ENCODE data around the gene SATB2.
A peak's percentile ranks its signal among the peaks of the same experiment; 100 is the strongest.

SATB2 gene

GRCh38 chr2:199405241-199405640 lies 52.5 kb downstream of the SATB2 start:
- DNase-seq (ENCODE audit: low spot score) (no peak), FAIRE-seq (no peak)

- FAIRE-seq (peak; percentile 7), DNase-seq (ENCODE audit: low spot score) (no peak)
Observed at GRCh38 chr2:199404841-199405240, 52.9 kb downstream of the SATB2 start.

- DNase-seq (ENCODE audit: low spot score), result no peak
- FAIRE-seq, result no peak
Observed at GRCh38 chr2:199395311-199395710, 62.4 kb downstream of the SATB2 start.

DNA sequence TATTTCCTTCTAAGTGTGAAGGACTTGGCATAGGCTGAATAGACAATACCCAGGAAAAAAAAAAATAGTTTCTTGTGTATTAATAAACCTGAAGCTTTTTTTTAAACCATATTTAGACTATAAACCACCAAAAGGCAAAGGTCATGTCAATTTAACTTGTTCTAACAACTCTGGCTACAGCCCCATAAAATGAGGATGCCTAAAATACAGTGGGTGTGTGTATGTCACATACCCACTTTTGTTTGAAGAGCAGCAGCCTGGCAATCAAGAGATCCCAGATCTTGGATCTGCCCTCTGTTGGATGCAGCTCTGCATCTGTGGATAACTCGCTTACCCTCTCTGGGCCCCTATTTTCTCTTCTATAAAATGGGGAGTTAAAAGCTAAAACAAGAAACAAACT lies 65.4 kb downstream of the SATB2 start:
- DNase-seq (ENCODE audit: low spot score) (no peak), FAIRE-seq (no peak)

DNA sequence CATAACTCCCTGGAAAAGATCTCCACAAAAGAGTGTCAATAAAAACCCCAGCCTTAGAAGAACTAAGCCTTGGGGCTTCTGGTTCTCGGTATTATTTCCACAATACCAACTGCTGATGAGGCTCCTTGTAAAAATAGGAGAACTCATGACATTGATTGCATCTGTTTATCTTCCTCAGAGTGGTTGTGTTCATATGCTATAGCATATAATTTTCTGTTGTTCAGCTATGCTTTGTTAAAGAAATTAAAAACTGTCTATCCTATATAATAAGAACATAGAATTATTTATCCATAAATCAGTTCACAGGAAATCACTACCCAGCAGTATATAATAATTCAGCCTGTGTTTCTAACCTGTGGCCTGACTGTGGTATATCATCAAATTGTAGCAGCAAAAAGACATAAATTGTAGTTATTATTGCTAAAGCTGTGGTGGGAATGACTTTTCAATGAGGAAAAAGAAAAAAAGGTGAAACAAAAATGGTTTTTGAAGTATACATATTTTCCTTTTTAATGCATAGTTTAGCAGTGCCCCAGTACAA lies 68.9 kb downstream of the SATB2 start:
- no peak for FAIRE-seq
- no peak for DNase-seq (ENCODE audit: low spot score)

DNA sequence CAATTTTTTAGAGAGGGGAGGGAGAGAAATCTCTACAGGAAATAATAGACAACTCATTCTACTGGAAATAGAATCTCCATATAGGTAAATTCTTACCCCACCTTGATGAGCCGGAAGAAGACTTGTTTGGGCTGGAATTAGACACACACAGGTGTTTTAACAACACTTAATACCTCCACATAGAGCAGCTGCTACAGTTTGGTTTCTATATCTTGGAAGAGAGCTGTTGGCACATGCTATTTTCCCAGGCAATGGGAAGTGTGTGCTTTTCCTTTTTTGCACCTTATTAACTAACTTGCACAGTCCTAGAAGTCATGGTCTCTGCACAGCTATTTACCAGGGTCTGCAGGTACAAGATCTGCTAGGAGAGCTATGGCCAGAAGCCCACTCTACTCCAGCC lies 73.7 kb downstream of the SATB2 start:
- no peak for FAIRE-seq

DNA sequence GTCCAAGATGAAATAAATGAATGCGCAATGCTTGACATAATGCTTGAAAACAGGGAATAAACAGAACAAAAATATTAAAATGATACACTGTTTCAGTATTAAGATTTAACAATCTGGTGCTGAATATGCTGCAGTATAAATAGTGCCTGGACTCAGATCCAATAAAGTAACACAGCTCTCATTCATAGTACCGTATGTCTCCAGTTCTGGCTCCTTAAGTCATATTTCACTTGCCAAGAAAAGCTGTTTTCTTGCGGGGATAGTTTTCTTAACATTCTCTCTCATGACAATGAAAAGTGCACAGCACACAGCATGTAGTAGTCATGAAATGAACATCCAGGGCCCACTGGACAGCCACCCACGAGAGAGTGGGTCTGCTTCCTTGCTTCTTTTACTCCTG lies 74.7 kb downstream of the SATB2 start:
- DNase-seq (ENCODE audit: low spot score) (no peak), FAIRE-seq (no peak)

More for the DNA sequence above, 73.7 kb downstream of the SATB2 start:
- DNase-seq (ENCODE audit: low spot score), result no peak

GRCh38 chr2:199382091-199382490 lies 75.6 kb downstream of the SATB2 start:
- DNase-seq (ENCODE audit: low spot score) (no peak), FAIRE-seq (no peak)

DNA sequence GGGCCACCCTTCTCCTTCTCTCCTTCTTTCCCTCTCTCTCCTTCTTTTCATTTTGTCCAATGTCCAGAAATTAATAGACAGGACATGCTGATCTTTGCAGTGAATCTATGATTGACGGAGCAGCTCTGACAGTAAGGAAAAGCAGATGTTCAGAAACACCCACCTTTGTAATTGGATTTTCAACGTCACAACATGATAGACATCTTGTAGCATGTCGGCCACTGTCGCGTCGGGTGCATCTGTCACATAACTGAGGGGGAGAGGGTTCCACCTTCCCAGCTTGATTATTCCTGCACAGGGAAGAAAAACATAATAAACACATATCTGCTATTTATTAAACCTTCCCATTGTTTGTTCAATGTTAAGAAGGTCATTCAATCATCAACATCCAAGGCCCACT lies 76.2 kb downstream of the SATB2 start:
- DNase-seq (ENCODE audit: low spot score) (no peak), FAIRE-seq (no peak)

GRCh38 chr2:199378948-199379650 lies 78.6 kb downstream of the SATB2 start:
- DNase-seq (ENCODE audit: low spot score), result no peak
- no peak for FAIRE-seq

DNA sequence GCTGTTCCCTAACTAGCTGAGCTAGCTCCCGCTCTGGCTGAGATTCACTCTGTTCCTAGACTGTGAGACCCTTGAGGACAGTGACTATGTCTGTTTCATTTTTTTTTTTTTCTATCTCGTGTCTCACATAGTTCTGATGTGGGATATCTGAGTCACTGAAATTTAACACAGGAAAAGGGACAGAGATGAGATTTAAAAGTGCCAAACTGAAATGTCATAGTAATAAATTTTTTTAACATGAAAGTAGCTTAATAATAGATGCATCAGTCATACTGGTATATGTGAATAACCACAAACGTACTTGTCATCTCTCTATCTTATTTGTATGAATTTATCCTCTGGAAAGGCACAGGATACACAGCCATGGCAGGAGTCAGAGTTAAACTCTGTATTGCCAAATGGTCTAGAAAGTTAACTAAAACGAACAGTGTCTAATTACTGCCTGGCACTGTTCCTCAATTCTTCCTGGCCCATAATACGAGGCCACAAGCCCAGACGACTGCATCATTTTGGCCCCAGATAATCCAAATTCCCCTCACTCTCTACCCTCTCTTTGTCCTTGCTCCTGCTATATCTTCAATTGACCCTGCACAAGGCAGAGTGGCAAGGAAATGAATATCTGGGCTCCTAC lies 87.5 kb downstream of the SATB2 start:
- peak; percentile 24 for DNase-seq (ENCODE audit: low spot score)
- no peak for FAIRE-seq

DNA sequence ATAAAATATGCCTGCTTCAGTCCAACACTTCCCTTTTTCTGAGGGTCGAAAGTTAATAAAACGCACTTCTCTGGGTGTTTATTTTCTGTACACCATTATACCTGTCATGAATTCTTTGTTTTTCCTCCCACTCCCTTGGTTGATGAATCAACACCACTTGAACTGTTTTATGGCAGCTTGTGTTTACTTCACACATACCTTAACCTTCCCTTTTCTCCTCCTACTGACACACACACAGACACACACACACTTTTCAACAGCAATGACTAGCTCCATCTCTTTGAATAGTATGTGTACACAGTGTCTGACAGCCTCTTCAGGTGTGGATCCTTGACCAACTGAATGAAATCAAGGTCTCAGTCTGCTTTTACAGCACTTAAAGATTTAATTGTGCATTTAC lies 91.3 kb downstream of the SATB2 start:
- no peak for FAIRE-seq

GRCh38 chr2:199364153-199364552 lies 93.6 kb downstream of the SATB2 start:
- no peak for FAIRE-seq
- no peak for DNase-seq (ENCODE audit: low spot score)

More for the DNA sequence above, 91.3 kb downstream of the SATB2 start:
- DNase-seq (ENCODE audit: low spot score), result no peak

DNA sequence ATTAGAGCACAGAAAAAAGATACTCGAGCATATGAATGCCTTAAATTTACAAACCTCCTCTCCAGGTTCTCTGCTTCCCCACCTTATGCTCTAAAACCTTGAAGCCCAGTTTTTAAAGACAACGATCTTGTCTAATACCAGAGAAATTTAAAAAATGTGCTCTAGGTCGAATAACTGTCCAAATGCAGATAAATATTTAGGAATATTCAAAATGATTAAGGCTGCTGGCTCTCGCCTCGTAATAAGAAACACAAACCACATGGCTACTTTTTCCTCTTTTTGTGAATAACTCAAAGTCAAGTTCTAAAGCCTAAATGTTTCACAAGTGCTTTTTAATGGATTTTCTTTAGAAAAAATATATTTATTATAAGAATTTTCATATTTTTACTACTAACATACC lies 101.3 kb downstream of the SATB2 start:
- DNase-seq (ENCODE audit: low spot score), result no peak
- no peak for FAIRE-seq

DNA sequence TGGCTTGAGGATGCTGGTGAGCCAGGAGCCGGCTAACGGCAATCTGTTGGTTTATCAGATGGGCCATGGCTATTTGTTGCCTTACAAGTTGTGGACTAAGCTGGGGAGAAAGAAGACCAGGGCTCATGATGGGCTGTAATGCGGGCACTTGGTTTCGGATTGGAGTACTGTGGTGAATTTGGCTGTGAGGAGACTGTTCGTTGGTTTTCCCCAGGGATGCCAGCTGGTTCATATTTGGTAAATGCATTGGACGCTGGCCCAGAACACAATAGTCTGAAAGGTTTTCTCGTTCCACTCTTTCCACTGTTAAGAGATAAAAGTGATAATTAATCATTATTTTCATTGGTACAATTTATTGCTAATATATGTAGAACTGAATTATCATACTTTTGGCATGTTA lies 108.9 kb downstream of the SATB2 start:
- no peak for FAIRE-seq
- DNase-seq (ENCODE audit: low spot score), result no peak

- FAIRE-seq (no peak), DNase-seq (ENCODE audit: low spot score) (no peak)
Observed at GRCh38 chr2:199344012-199344411, 113.7 kb downstream of the SATB2 start.

DNA sequence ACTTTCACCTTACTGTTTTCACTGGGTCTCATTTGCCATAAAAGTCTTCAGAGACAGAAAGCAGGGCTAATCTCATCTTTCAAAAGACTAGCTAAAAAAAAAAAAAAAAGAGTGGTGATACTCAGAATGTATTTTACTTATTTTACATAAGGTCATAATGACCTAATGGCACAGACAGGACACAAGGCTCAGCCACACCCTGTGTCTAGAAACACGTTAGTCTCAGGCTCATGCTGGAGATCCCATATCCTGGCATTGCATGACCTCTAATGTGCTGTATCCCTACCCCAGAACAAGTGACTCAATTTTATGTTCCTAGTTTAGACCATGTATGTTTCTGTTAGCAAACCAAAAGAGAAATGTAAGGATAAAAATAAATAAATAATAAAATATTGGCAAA lies 115.4 kb downstream of the SATB2 start:
- FAIRE-seq, result no peak

DNA sequence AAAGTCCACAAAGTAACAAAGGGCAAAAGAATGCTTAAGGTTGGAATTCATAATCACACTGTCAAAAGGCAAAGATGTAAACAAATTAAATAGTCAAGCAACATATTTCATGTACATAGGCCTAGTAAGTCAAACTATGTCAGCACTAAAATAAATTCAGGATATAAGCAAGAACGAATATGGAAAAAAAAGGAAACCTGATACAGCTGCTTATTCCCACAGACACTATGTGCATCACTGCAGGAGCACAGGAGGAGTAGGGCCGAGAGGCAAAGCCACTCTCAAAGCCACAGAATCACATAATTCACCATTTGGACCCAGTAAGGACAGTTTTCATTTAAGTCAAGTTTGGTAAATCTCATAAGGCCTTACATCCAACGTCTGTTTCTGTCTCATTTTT lies 116.6 kb downstream of the SATB2 start:
- DNase-seq (ENCODE audit: low spot score), result no peak
- FAIRE-seq, result no peak

More for the DNA sequence above, 115.4 kb downstream of the SATB2 start:
- DNase-seq (ENCODE audit: low spot score), result no peak

- DNase-seq (ENCODE audit: low spot score) (no peak), FAIRE-seq (no peak)
Observed at GRCh38 chr2:199339891-199340605, 117.7 kb downstream of the SATB2 start.

- FAIRE-seq (no peak), DNase-seq (ENCODE audit: low spot score) (no peak)
Observed at GRCh38 chr2:199336546-199336945, 121.2 kb downstream of the SATB2 start.

GRCh38 chr2:199335502-199335901 lies 122.2 kb downstream of the SATB2 start:
- FAIRE-seq, result no peak
- DNase-seq (ENCODE audit: low spot score), result no peak

GRCh38 chr2:199329466-199329865 lies 128.3 kb downstream of the SATB2 start:
- DNase-seq (ENCODE audit: low spot score) (no peak), FAIRE-seq (no peak)

Measured in RCC 7860 (cell line).